Activated T-cell treated with anti-CD3 and anti-CD28 coated beads, Interleukin-2, amount 50 U/mL, for 24 hours (primary cell): ENCODE data around the gene SGSH.

Experiments used
- DNase-seq: peaks from one replicate; pipeline ENCODE4 v3.0.0-alpha.2; 2020
- H3K27ac Mint-ChIP-seq: 2 replicates; pipeline ENCODE4 v1.8.0; 2020; ENCODE audit warnings: mild to moderate bottlenecking, mixed read lengths
- H3K27me3 Mint-ChIP-seq: 2 replicates; pipeline ENCODE4 v1.8.0; 2020; ENCODE audit warnings: mixed read lengths
- H3K36me3 Mint-ChIP-seq: 2 replicates; pipeline ENCODE4 v1.8.0; 2020; ENCODE audit warnings: low read depth, mixed read lengths
- H3K4me1 Mint-ChIP-seq: 2 replicates; pipeline ENCODE4 v1.8.0; 2020; ENCODE audit warnings: low read depth, mixed read lengths
- H3K4me3 Mint-ChIP-seq: 2 replicates; pipeline ENCODE4 v1.8.0; 2020; ENCODE audit warnings: mild to moderate bottlenecking, moderate library complexity, mixed read lengths
- H3K9me3 Mint-ChIP-seq: 2 replicates; pipeline ENCODE4 v1.8.0; 2020; ENCODE audit warnings: mixed read lengths

The SGSH gene

DNA sequence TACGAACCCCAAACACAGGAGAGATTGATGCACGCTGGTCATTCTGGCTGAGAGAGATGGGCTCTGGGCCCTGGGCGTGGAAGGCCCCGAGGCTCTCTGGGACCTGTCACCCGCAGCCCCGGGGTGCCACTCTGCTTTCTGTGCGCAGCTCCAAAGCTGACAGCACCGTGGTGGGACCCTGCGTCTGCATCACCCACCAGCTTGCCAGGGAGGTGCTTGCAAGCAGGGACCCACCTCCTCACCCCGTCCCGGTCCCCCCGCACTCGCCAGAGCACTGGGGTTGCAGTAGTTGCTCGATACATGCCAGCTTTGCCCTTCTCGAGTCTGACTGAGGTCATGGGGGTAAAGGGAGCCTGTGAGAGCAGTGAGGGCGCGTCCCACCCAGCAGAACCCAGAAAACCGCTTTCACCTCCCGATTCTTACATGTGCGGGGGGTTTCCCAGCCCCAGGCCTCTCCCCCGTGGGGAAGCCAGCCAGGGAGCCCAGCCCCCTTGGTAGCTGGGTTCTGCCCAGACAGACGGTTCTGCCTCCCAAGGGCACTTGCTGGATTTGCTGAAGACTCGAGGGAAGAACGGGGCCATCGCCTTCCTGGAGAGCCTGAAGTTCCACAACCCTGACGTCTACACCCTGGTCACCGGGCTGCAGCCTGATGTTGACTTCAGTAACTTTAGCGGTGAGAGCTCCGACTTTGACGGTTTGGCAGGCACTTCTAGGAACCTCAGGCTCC, 37.9 kb downstream of the SGSH start:
- Mint-ChIP-seq H3K27ac (no peak overlapping the region), H3K4me3 (no peak overlapping the region), H3K27me3 (no peaks in the 10 kb centered on the region), H3K9me3 (no peaks in the 10 kb centered on the region), H3K4me1 (no peaks in the 10 kb centered on the region), H3K36me3 (no peaks in the 10 kb centered on the region)
- no peak for DNase-seq

DNA sequence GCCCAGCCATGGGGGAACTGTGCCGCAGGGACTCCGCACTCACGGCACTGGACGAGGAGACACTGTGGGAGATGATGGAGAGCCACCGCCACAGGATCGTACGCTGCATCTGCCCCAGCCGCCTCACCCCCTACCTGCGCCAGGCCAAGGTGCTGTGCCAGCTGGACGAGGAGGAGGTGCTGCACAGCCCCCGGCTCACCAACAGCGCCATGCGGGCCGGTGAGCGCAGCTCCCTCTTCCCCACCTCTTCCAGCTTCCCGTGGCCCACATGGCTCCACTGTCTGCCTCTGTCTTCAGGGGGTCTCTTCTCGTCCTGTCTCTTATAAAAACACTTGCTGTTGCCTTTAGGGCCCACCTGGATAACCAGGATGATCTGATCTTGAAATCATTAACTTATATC, 38.7 kb downstream of the SGSH start:
- Mint-ChIP-seq H3K4me1 (no peaks in the 10 kb centered on the region), H3K9me3 (no peaks in the 10 kb centered on the region), H3K27me3 (no peaks in the 10 kb centered on the region), H3K27ac (no peak overlapping the region), H3K36me3 (no peaks in the 10 kb centered on the region), H3K4me3 (no peak overlapping the region)
- DNase-seq: no peak

DNA sequence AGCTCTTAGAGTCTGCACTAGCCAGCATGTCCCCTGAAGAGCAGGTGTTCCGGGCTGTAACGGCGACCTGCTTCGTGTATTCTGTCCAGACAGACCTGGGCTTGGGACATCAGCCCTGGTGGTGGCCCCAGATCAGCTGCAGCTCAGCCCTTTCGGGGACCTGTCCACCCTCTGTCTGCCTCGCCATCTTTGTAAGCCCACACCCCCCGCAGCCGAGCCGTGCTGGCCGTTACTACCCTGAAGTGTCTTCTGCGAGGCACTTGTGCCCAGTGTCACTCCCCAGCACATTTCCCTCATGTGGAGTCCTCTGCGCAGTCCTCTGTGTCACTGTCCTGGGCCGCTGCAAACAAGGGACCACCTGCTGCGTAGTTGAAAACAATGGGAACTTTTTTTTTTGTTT, 39.9 kb downstream of the SGSH start:
- H3K9me3 Mint-ChIP-seq: no peaks in the 10 kb centered on the region
- no peaks in the 10 kb centered on the region for H3K27me3 Mint-ChIP-seq
- no peaks in the 10 kb centered on the region for H3K4me1 Mint-ChIP-seq
- H3K4me3 Mint-ChIP-seq: no peak overlapping the region
- H3K27ac Mint-ChIP-seq: no peak overlapping the region
- no peak for DNase-seq
- H3K36me3 Mint-ChIP-seq: no peaks in the 10 kb centered on the region

DNA sequence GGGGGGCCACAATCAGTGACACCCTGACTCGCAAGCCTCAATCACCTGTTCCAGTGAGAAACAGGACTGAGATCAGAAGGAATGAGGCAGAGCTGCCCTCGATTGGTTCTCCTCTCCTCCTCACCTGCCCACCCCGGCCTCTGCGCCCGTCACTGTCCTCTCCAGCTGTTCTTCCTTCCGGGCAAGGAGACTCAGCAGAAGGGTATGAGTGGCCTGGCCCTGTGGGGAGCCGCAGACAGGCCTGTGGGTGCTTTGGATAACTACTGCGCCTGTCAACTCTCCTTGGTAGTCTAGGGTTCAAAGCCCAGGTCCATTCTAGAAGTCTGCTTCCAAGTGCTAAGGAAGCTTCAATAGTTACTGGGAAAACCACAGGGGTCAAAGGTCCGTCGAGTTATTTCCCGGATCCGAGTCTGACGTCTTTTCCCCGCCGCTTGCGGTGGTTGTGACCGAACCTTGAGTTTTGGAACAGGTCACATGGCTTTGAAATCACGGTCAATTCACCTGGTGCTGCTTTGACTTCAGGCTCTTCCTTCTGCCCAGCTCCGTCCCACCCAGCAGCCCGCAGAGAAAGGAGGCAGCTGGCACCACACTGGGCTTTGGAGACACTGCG, 42.0 kb downstream of the SGSH start:
- Mint-ChIP-seq H3K36me3 (no peaks in the 10 kb centered on the region), H3K27ac (no peak overlapping the region), H3K27me3 (no peaks in the 10 kb centered on the region), H3K9me3 (no peaks in the 10 kb centered on the region), H3K4me1 (no peaks in the 10 kb centered on the region), H3K4me3 (no peak overlapping the region)
- DNase-seq: no peak

DNA sequence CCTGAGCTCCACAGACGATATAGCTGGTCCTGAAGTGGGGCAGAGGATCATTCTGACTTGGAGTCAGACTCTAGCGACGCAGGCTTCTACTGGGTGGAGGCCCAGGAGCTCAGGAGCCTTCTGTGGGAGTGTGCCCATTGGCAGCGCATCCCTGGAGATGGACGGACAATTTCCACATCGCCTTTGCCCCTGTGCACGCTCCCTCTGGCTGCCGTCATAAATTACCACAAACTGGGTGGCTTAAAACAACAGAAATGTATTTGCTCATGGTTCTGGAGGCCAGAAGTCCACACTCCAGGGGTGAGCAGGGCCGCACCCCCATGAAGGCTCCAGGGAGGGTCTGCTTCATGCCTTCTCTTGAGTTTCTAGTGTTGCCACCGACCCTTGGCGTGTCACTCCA, 43.4 kb downstream of the SGSH start:
- no peak for DNase-seq

DNA sequence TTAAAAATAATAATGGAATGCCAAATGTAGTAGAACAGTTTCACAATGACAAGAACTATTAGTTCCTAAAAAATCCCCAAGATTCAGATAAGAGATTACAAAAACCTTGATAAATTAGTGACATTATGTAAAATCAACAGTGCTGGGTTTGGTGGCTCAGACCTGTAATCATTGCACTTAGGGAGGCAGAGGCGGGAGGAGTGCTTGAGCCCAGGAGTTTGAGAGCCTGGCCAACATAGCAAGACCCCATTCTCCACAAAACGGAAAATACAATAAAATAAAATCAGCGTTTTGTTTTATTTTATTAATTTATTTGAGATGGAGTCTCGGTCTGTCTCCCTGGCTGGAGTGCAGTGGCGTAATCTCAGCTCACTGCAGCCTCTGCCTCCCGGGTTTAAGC, 46.2 kb downstream of the SGSH start:
- H3K4me1 Mint-ChIP-seq: no peaks in the 10 kb centered on the region
- no peaks in the 10 kb centered on the region for H3K36me3 Mint-ChIP-seq
- DNase-seq: no peak
- no peaks in the 10 kb centered on the region for H3K9me3 Mint-ChIP-seq
- H3K4me3 Mint-ChIP-seq: no peak overlapping the region
- no peak overlapping the region for H3K27ac Mint-ChIP-seq
- no peaks in the 10 kb centered on the region for H3K27me3 Mint-ChIP-seq

More for the DNA sequence above, 43.4 kb downstream of the SGSH start:
- H3K36me3 Mint-ChIP-seq: no peaks in the 10 kb centered on the region
- H3K27ac Mint-ChIP-seq: no peak overlapping the region
- H3K9me3 Mint-ChIP-seq: no peaks in the 10 kb centered on the region
- no peaks in the 10 kb centered on the region for H3K4me1 Mint-ChIP-seq
- H3K4me3 Mint-ChIP-seq: no peak overlapping the region
- H3K27me3 Mint-ChIP-seq: no peaks in the 10 kb centered on the region

DNA sequence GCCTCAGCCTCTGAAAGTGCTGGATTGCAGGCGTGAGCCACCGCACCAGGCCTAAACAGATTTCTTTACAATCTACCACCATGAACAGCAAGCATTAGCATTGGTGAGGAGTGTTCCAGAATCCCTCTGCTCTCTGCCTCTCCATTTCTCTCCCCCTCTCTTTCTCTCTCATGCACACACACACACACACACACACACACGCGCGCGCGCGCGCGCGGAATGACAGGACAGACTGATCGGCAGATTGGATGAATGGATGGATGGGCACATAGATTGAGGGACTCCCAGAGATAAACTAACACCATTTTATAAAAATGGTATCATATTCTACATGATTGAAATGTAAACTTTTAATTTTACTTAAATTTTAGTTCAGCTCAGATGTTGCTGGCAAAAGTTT, 47.0 kb downstream of the SGSH start:
- no peaks in the 10 kb centered on the region for H3K36me3 Mint-ChIP-seq
- no peaks in the 10 kb centered on the region for H3K9me3 Mint-ChIP-seq
- no peak overlapping the region for H3K27ac Mint-ChIP-seq
- H3K4me3 Mint-ChIP-seq: no peak overlapping the region
- H3K27me3 Mint-ChIP-seq: no peaks in the 10 kb centered on the region
- no peaks in the 10 kb centered on the region for H3K4me1 Mint-ChIP-seq
- DNase-seq: no peak

DNA sequence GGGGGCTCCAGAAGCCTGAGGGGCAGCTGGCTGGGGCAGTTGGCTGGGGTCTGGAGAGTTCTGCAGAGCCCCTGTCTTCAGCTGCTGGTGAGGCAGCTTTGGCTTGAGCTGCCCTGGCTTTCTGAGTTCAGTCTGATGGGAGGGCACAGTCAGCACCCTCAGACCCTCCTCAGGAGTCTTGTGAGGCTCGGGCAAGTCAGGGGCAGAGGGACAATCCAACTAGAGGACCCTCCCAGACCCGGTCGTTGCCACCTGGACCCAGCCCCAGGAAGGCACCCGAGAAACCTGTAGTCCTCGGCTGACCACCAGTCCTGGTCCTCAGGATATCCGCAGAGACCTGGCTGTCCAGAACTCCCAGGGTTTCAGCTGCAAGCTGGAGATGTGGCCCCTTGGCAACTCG, 48.5 kb downstream of the SGSH start:
- Mint-ChIP-seq H3K4me1 (no peaks in the 10 kb centered on the region), H3K4me3 (no peak overlapping the region), H3K27me3 (no peaks in the 10 kb centered on the region), H3K36me3 (no peaks in the 10 kb centered on the region), H3K27ac (no peak overlapping the region), H3K9me3 (no peaks in the 10 kb centered on the region)
- no peak for DNase-seq

DNA sequence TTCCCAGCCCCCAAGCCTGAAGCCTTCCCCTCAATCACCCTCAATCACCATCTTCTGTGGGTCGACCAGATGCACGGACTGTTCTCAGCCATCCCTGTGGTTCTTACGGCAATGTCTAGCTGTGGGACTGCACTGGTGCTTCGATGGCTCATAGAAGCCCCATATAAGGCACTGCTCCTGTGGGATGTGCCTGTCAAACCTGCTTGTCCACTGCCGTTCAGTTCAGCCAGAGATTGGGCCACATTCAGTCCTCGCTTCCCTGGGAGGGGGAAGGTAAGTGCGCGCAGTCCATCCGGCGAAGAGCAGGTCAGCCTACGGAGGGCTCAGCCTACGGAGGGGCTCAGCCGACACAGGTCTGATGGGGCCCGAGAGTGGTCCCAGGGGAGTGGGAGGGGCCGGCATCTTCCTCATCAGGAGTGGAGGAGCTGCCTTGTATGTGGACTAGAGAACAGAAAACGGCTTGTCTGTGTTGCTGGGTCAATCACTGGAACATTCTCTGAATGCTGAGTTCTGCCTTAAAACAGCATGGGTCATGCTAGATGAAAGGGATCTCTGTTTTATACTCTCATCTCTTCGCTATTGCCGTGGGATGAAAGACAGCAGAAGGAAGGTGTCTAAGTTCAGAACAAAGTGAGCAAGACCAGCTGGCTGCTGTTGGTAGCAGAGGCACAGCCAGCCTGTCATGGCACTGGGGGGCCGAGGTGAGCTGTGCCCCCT, 50.2 kb downstream of the SGSH start, which contains the start of gene CARD14:
Gene CARD14, plus strand, starts transcription at position 247 of the 717 bp plus-strand sequence. CDS start 11,409 bp downstream, outside the sequence.
- DNase-seq: no peak
- Mint-ChIP-seq H3K4me1 (no peaks in the 10 kb centered on the region), H3K27me3 (no peaks in the 10 kb centered on the region), H3K36me3 (no peaks in the 10 kb centered on the region), H3K9me3 (no peaks in the 10 kb centered on the region), H3K27ac (no peak within 1 kb of the TSS), H3K4me3 (no peak within 1 kb of the TSS)

DNA sequence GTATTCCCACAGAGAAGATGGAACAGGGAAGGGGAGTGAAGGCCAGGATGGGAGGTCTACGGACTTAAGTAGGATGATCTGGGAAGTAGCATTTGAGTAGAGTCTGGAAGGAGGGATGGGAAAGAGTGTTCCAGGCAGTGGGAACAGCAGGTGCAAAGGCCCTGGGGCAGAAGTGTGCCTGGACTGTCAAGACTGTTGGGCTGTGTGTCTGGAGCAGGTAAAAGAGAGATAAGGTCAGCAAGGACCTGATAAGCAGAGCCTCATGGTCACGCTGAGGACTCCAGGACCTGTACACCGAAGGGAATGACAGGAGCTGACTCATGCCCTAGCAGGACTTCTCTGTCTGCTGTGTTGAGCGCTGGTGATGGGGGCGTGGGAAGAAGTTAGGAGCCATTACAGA, 51.0 kb downstream of the SGSH start:
- Mint-ChIP-seq H3K27me3 (peaks cover 4% of the 10 kb centered on the region), H3K4me1 (no peaks in the 10 kb centered on the region), H3K4me3 (no peak overlapping the region), H3K27ac (no peak overlapping the region), H3K36me3 (no peaks in the 10 kb centered on the region), H3K9me3 (no peaks in the 10 kb centered on the region)
- no peak for DNase-seq

DNA sequence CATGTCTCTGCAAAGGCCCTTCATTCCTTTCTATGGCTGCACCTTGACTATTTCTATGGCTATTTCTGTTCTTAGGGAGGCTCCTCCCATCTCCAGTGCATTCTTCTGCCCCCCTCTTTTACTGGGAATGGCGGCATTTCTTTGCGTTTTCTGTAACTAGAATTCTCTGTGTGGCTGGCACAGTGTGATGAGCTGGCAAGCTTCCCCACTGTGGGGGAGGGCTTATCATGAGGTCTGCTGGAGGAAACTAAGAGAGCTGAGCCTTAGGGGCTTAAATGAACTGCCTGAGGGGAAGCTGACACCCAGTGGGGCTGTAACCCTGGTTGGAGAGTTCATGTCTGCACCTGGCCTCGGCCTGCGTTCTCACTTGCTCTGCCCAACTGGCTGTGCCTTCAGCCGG, 51.8 kb downstream of the SGSH start:
- no peak overlapping the region for H3K4me3 Mint-ChIP-seq
- H3K4me1 Mint-ChIP-seq: no peaks in the 10 kb centered on the region
- DNase-seq: no peak
- H3K27me3 Mint-ChIP-seq: peaks cover 4% of the 10 kb centered on the region
- H3K36me3 Mint-ChIP-seq: no peaks in the 10 kb centered on the region
- H3K27ac Mint-ChIP-seq: no peak overlapping the region
- H3K9me3 Mint-ChIP-seq: no peaks in the 10 kb centered on the region

DNA sequence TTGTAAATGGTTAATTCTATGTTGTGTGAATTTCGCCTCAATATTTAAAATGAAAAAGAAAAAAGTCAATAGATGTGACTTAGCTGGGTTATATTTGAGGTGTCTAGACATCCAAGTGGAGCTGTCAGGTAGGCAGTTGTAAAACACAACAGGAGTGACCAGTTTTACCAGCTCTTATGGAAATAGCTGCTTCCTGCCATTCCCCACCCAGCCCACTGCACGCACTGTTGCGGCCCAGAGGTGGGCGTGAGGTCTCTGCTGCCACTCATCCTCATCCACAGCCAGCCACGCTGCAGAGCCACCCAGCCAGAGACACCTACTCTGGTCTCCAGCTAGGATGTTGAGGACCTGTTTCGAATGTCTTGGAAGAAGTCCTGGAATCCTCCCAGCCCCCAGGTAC, 53.7 kb downstream of the SGSH start:
- H3K9me3 Mint-ChIP-seq: no peaks in the 10 kb centered on the region
- H3K27ac Mint-ChIP-seq: no peak overlapping the region
- no peaks in the 10 kb centered on the region for H3K4me1 Mint-ChIP-seq
- no peaks in the 10 kb centered on the region for H3K36me3 Mint-ChIP-seq
- peaks cover 12% of the 10 kb centered on the region for H3K27me3 Mint-ChIP-seq
- no peak overlapping the region for H3K4me3 Mint-ChIP-seq
- no peak for DNase-seq

DNA sequence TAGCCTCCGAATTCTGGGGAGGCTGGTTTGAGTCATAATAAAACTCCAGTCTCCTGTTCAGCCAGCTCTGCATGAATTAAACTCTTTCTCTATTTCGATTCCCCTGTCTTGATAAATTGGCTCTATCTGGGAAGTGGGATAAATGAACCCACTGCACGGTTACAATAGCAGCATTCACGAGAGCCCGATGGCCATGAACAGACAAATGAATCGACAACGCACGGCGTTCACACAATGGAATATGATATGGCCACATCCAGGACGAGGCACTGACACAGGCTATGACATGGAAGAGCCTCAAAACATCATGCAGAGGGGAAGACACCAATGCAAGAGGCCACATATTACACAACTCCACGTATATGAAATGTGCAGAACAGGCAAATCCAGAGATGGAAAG, 55.9 kb downstream of the SGSH start:
- DNase-seq: no peak
- no peaks in the 10 kb centered on the region for H3K36me3 Mint-ChIP-seq
- H3K4me3 Mint-ChIP-seq: no peak overlapping the region
- no peak overlapping the region for H3K27ac Mint-ChIP-seq
- peaks cover 15% of the 10 kb centered on the region for H3K27me3 Mint-ChIP-seq
- H3K4me1 Mint-ChIP-seq: no peaks in the 10 kb centered on the region
- no peaks in the 10 kb centered on the region for H3K9me3 Mint-ChIP-seq

DNA sequence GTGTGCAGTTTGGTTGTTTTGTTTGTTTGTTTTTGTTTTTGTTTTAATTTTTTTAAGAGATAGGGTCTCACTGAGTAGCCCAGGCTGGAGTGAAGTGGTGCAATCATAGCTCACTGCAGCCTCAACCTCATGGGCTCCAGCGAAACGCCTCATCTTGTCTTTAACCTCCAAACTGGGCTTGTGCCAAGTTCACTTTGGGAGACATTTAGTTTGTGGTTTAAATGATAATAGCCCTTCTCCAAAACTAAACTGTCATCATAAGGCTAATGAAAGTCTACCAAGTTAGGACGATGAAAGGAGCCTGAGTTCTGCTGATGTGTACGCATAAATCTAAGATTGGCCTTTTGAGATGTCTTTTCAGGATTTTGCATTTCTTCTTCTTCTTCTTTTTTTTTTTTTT, 56.8 kb downstream of the SGSH start:
- no peak overlapping the region for H3K4me3 Mint-ChIP-seq
- H3K36me3 Mint-ChIP-seq: no peaks in the 10 kb centered on the region
- H3K27me3 Mint-ChIP-seq: peaks cover 16% of the 10 kb centered on the region
- no peaks in the 10 kb centered on the region for H3K4me1 Mint-ChIP-seq
- H3K9me3 Mint-ChIP-seq: no peaks in the 10 kb centered on the region
- no peak for DNase-seq
- H3K27ac Mint-ChIP-seq: no peak overlapping the region

DNA sequence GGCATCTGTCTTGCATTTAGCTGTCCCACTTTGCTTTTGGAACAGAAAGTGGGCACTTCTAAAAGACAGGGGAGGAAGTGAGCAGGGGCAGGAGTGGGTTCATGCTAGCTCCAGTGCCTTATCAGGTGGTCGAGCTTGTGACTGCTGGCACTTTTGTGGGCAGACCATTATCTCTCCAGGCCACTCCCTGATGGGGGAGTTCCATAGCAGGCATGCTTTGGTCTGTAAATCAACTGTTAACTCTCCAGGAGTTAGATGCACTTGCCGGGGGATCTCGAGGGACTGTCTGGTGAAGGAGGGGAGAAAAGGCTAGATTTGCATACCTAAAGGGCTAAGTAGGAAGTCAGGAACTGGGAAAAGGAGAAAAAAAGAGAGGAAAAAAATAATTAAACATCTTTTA, 59.6 kb downstream of the SGSH start:
- Mint-ChIP-seq H3K9me3 (peaks cover 6% of the 10 kb centered on the region), H3K36me3 (no peaks in the 10 kb centered on the region), H3K4me1 (no peaks in the 10 kb centered on the region), H3K4me3 (no peak overlapping the region), H3K27ac (no peak overlapping the region), H3K27me3 (peaks cover 16% of the 10 kb centered on the region)
- no peak for DNase-seq
